ENCODE results near the gene GABRG2.

DNA sequence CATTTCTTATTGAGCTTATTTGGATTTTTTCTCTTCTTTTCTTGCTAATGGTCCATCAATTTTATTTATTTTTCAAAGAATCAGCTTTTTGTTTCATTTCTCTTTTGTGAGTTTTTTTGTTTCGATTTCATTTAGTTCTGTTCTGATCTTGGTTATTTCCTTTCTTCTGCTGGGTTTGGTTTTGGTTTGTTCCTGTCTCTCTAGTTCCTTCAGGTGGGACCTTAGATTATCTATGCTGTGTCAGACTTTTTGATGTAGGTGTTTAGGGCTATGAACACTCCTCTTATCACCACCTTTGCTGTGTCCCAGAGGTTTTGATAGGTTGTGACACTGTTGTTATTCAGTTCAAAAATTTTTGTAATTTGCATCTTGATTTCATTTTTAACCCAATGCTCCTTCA lies 119.8 kb downstream of the GABRG2 start:
- TF ChIP-seq NANOG (IDR thresholded peaks at IDR 0.05; ENCODE audit: borderline replicate concordance), result no peak
- TF ChIP-seq, protein P1, sequence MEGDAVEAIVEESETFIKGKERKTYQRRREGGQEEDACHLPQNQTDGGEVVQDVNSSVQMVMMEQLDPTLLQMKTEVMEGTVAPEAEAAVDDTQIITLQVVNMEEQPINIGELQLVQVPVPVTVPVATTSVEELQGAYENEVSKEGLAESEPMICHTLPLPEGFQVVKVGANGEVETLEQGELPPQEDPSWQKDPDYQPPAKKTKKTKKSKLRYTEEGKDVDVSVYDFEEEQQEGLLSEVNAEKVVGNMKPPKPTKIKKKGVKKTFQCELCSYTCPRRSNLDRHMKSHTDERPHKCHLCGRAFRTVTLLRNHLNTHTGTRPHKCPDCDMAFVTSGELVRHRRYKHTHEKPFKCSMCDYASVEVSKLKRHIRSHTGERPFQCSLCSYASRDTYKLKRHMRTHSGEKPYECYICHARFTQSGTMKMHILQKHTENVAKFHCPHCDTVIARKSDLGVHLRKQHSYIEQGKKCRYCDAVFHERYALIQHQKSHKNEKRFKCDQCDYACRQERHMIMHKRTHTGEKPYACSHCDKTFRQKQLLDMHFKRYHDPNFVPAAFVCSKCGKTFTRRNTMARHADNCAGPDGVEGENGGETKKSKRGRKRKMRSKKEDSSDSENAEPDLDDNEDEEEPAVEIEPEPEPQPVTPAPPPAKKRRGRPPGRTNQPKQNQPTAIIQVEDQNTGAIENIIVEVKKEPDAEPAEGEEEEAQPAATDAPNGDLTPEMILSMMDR (conservative IDR thresholded peaks at IDR 0.05; ENCODE audit: low read depth in 2 of 2), result no peak
- no peak for TF ChIP-seq CREB1 (CRISPR knock-in tag; IDR thresholded peaks at IDR 0.05; ENCODE audit: low read depth)
- no peak for TF ChIP-seq EZH2 (IDR thresholded peaks at IDR 0.05; ENCODE audit: low read depth, unreplicated experiment)
- TF ChIP-seq EZH2phosphoT487 (IDR thresholded peaks at IDR 0.05; ENCODE audit: unreplicated experiment), result no peak

Data from GM23338 (cell line).